Esophagus squamous epithelium (tissue), 5 donors: ENCODE results near the gene MAEA. TPM values are rescaled to one million over a fixed set of nuclear protein-coding genes. Genes with fewer than 3 reads are reported as not detected.

ENCODE experiments used
- DNase-seq: peaks from one replicate; lab custom pipeline; 2025; lab: John Stamatoyannopoulos, UW
- H3K27ac ChIP-seq, 4 donors: fragments of 200-600 bp; sonication (generic); one replicate each; pipeline ENCODE4 v1.5.1; 2016 to 2019; ENCODE audit warnings: mild to moderate bottlenecking in 1 of 4
- H3K27me3 ChIP-seq, 4 donors: fragments of 200-600 bp; sonication (generic); 1 replicate in 3 of 4; 2 replicates in 1 of 4; pipeline versions ENCODE4 v1.5.1 to v1.6.0; 2017 to 2021; ENCODE audit warnings: antibody characterized with exemption in 1 of 4
- H3K36me3 ChIP-seq, 3 donors: fragments of 200-600 bp; sonication (generic); one replicate each; pipeline ENCODE4 v1.5.1; 2016 to 2019
- H3K4me1 ChIP-seq, 3 donors: fragments of 200-600 bp; sonication (generic); one replicate each; pipeline ENCODE4 v1.5.1; 2017 to 2019
- H3K4me3 ChIP-seq, 4 donors: fragments of 200-600 bp; sonication (generic); 1 replicate in 3 of 4; 2 replicates in 1 of 4; pipeline ENCODE4 v1.5.1; 2016 to 2019; ENCODE audit warnings: mild to moderate bottlenecking in 2 of 4, moderate library complexity in 1 of 4
- H3K9me3 ChIP-seq, 3 donors: fragments of 200-600 bp; sonication (generic); one replicate each; pipeline ENCODE4 v1.5.1; 2016 to 2019
- POLR2A ChIP-seq, 4 donors: fragments of 450-650 bp; IDR thresholded peaks; one replicate each; pipeline ENCODE4 v1.6.1; 2017; ENCODE audit warnings: antibody characterized with exemption in 4 of 4, mild to moderate bottlenecking in 4 of 4, moderate library complexity in 3 of 4
- WGBS, 2 donors: methylation state at CpG; one replicate each; pipeline ENCODE4 v1.1.5; 2018; 5-methylcytosine and 5-hydroxymethylcytosine counted together
- intact Hi-C: fragments of 100-400 bp; cut with DNase I; formaldehyde crosslinking; loops from one replicate; pipeline ENCODE4 v1.15.0; 2022
- total RNA-seq, 4 donors: library from RNA; depleted of rRNA; stranded (reverse); fragments of >200 nt; gene quantifications; one replicate each; pipeline ENCODE4 v1.1.0, GENCODE V29; 2016
- TF ChIP-seq, protein P1 (sequence below), 6 experiments: fragments of 450-650 bp in 4 of 6; fragments of 200-600 bp in 2 of 6; sonication (generic) in 2 of 6; IDR thresholded peaks; one replicate each; pipeline ENCODE4 v1.5.1; 2016 to 2019; ENCODE audit warnings: antibody characterized with exemption in 6 of 6, mild to moderate bottlenecking in 4 of 6, moderate library complexity in 4 of 6
- donor health status: DM: yes; HTN: yes; CAD: no.

The MAEA gene
- total RNA-seq, 4 donors from 2014 or later: 56.6 to 78.7 (median 67.5) TPM

DNA sequence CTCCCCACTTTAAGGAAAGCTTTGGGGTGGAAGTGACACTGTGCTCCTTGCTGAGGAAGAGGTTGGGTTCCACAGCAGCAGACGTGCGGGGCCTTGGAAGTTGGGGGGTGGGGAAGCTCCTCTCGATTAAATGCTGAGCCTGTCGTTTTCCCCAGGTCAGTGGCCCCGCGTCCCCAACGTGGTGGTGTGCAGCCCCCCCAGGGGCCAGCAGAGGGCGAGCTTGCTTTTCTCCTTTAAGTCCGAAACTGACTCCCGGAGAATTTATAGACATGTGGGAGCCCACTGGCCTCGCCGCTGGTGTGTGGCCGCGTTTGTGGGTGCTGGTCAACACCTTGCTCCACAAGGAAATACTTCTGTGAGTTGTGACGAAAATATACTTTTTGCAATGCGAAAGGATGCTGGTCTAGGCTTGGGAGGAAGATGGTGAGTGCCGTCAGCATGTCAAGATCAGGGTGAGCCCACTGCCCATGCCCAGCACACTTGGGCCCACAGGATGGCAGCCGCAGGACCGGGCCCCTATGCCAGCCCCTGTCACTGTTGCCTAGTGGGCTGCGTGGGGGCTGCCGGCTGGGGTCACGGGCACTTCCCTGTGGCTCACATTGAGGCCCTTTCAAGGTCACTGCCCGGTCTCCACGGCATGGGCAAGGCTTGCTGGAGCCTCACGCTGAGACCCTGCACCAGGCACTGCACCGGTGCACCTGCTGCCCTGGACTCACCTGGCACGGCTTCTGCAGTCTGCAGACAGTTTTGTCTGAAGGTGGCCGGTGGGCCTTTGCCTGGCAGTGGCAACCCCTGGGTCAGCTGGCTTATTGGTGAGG, 66.7 kb downstream of the MAEA start:
- Histone ChIP-seq H3K27ac (no peak overlapping the region), H3K9me3 (no peaks in the 10 kb centered on the region), H3K27me3 (no peaks in the 10 kb centered on the region), H3K4me1 (peaks cover 3 to 14% (median 4%) of the 10 kb centered on the region in 3 donors), H3K36me3 (peaks cover 13 to 93% (median 22%) of the 10 kb centered on the region in 3 donors), H3K4me3 (no peak overlapping the region)
- intact Hi-C loops: loop anchor here (10.0 kb wide), 1 partner anchor 268 kb away; no protein-coding TSS in a partner anchor
- no peak for TF ChIP-seq POLR2A (IDR thresholded peaks at IDR 0.05)
- TF ChIP-seq, protein P1, sequence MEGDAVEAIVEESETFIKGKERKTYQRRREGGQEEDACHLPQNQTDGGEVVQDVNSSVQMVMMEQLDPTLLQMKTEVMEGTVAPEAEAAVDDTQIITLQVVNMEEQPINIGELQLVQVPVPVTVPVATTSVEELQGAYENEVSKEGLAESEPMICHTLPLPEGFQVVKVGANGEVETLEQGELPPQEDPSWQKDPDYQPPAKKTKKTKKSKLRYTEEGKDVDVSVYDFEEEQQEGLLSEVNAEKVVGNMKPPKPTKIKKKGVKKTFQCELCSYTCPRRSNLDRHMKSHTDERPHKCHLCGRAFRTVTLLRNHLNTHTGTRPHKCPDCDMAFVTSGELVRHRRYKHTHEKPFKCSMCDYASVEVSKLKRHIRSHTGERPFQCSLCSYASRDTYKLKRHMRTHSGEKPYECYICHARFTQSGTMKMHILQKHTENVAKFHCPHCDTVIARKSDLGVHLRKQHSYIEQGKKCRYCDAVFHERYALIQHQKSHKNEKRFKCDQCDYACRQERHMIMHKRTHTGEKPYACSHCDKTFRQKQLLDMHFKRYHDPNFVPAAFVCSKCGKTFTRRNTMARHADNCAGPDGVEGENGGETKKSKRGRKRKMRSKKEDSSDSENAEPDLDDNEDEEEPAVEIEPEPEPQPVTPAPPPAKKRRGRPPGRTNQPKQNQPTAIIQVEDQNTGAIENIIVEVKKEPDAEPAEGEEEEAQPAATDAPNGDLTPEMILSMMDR (IDR thresholded peaks at IDR 0.05): peak; percentile 52 to 75 (median 66)
- no peak for DNase-seq
- 63 to 92% methylated on average over 5 to 15 of the region's 28 CpGs for WGBS, 2 donors

DNA sequence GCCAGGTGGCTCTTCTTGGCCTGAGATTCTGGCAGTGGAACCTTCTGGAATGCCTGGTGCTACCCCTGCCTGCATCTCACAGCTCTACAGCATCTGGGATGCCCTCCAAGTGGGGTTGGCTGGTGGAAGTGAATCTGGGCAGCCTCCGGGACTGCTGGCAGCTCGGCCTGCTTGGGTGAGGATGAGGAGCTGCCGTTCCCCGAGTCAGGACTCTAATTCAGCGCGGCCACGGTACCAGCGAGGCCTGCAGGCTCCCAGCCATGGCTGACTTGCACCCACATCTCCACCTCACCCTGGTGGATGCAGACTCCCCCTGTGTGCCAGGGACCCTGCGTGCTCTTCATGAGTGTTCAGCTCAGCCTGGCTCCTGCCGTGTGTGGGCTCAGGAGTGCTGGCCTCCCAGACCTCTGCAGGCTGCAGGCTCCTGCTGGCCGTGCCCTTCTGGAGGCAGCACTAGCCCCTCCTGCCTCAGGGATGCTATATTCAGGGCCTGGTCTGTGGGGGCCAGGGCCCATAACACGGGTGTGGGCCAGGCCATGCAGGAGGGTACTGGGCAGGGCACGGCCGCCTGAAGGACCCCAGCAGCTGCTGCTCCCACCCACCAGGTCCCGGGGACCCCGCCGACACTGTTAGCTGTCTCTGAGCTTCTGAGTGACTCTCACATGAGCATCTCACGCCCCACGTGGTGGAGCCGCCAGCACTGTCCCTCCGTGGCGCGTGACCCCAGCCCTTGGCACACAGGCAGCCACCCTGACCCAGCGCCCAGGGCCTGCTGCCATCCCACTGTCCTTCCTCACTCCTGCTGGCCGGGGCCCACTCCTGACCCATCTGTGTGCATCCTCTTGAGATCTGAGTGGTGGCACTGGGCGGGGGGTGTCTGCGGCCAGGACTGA, 67.9 kb downstream of the MAEA start:
- intact Hi-C loops: loop anchor here (10.0 kb wide), 1 partner anchor 267 kb away; no protein-coding TSS in a partner anchor
- peaks cover 0 to 7% (median 0%) of the 10 kb centered on the region in 3 donors for H3K4me1 ChIP-seq
- no peak overlapping the region for H3K4me3 ChIP-seq
- 80 to 100% methylated on average over 1 of the region's 27 CpGs for WGBS, 2 donors
- peaks cover 12 to 98% (median 22%) of the 10 kb centered on the region in 3 donors for H3K36me3 ChIP-seq
- no peak for DNase-seq
- TF ChIP-seq, protein P1 (IDR thresholded peaks at IDR 0.05): no peak
- TF ChIP-seq POLR2A (IDR thresholded peaks at IDR 0.05): no peak
- H3K9me3 ChIP-seq: no peaks in the 10 kb centered on the region
- H3K27me3 ChIP-seq: no peaks in the 10 kb centered on the region
- no peak overlapping the region for H3K27ac ChIP-seq

DNA sequence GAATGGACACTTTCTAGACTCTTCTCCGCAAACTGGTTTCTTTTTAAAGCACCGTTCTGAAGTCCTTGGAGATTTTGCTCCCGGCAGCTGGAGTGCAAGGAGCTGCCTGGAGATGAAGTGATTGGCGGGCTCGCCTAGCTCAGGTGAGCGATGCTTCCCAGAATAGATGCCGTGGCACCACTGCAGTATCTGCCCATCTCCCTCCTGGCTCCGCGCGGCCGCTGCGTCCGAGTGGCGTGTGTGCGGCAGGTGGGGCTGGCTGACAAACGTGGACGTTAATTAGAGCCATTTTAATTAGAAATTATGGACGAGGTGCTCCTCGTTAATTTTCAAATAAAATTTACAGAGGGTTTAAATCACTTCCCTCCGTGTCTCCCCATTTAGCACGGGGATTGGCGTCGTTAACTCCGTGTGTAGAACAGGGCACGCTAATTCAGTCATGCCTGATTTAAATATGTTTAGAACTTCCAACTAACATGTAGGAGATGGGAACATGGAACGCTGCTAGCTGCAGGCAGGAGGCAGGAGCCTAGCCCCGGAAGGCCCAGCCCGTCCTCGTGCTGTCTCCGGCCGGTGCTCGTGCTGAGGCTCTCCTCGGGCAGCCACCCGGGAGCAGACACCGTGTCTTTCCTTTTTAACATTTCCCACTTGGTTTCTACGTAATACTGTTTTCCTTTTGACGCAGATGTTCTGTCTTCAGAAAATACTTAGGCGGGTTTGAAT, 68.9 kb downstream of the MAEA start:
- no peaks in the 10 kb centered on the region for H3K9me3 ChIP-seq
- peaks cover 10 to 98% (median 12%) of the 10 kb centered on the region in 3 donors for H3K36me3 ChIP-seq
- no peak for DNase-seq
- WGBS, 2 donors: 90 to 93% methylated on average over 35 to 38 of the region's 38 CpGs
- no peaks in the 10 kb centered on the region for H3K27me3 ChIP-seq
- TF ChIP-seq, protein P1 (IDR thresholded peaks at IDR 0.05): no peak
- no peak for TF ChIP-seq POLR2A (IDR thresholded peaks at IDR 0.05)
- intact Hi-C loops: loop anchor here (10.0 kb wide), 1 partner anchor 266 kb away; no protein-coding TSS in a partner anchor
- H3K4me3 ChIP-seq: no peak overlapping the region
- H3K4me1 ChIP-seq: peaks cover 0 to 7% (median 0%) of the 10 kb centered on the region in 3 donors
- no peak overlapping the region for H3K27ac ChIP-seq

DNA sequence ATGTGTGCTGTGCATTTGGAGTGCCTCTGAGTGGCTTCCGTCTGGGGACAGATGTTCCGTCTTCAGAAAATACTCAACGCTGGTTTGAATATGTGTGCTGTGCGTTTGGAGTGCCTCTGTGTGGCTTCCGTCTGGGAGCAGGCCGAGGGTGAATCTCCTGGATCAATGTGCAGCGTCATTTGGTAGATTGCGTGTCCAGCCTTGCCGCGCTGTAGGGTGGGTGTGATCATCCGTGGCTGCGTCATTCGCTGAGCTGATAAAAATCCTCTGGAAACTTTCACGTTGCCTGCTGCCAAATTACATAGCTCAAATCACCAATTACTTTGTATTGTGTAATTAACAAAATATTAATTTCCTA, 69.4 kb downstream of the MAEA start:
- Histone ChIP-seq H3K27ac (no peak overlapping the region), H3K4me3 (no peak overlapping the region), H3K36me3 (peaks cover 10 to 94% (median 10%) of the 10 kb centered on the region in 3 donors), H3K9me3 (no peaks in the 10 kb centered on the region), H3K27me3 (no peaks in the 10 kb centered on the region), H3K4me1 (peaks cover 0 to 7% (median 0%) of the 10 kb centered on the region in 3 donors)
- DNase-seq: no peak
- intact Hi-C loops: loop anchor here (10.0 kb wide), 1 partner anchor 266 kb away; no protein-coding TSS in a partner anchor
- WGBS, 2 donors: 86 to 90% methylated on average over 14 of the region's 14 CpGs
- no peak for TF ChIP-seq POLR2A (IDR thresholded peaks at IDR 0.05)
- TF ChIP-seq, protein P1 (IDR thresholded peaks at IDR 0.05): no peak
